CD4-positive, alpha-beta T cell treated with Interferon alpha-2 for 1 hour (primary cell): ENCODE results near the gene ASB10.

Experiments used
- DNase-seq, 2 donors: peaks; one replicate each; pipeline ENCODE4 v3.0.0-alpha.2; 2020 to 2022

The ASB10 gene

DNA sequence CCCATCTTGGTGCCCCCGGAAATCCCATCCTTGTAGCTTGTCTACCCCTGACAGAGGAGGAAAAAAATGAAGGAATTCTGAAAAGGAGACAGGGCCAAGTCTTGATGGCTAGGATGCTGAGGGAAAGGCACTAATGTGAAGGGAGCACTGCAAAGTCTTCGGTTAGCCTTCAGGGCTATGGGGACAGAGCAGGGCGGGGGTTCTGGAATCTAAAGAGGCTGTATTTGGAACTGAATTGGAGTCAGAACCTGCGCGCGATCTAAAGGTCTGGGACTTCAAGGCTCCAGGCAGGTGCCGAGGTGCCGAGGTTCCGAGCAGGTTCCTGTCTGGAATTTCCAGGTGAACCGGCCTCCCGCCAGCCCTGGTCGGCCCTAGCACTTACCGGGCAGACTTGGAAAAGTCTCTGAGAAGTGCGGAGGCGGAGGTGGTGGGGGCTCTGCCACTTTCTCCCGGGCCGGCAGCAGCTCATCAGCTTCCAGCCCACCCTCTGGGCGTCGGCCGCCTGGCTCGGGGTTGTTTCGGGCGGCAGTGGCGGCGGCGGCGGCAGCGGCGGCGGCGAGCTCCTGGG is 20.3 kb downstream of the ASB10 start:
- DNase-seq, result no peak

DNA sequence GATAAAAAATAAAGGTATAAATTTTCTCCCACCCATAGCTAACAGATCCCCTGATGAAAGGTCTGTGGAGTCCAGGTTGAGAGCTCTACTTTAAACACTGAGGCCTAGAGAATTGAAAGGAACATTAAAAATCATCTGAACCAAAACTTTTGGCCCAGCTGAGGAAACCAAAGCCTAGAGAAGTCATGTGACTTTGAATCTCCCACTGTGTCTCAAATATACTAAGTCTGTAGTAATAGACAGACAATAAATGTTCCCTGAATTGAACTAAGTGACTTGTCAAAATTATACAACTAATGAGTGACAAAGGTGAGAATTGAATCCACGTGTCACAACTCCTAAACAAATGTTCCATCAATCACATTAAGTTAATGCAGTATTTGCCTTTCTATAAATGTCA is 25.3 kb downstream of the ASB10 start:
- no peak for DNase-seq

DNA sequence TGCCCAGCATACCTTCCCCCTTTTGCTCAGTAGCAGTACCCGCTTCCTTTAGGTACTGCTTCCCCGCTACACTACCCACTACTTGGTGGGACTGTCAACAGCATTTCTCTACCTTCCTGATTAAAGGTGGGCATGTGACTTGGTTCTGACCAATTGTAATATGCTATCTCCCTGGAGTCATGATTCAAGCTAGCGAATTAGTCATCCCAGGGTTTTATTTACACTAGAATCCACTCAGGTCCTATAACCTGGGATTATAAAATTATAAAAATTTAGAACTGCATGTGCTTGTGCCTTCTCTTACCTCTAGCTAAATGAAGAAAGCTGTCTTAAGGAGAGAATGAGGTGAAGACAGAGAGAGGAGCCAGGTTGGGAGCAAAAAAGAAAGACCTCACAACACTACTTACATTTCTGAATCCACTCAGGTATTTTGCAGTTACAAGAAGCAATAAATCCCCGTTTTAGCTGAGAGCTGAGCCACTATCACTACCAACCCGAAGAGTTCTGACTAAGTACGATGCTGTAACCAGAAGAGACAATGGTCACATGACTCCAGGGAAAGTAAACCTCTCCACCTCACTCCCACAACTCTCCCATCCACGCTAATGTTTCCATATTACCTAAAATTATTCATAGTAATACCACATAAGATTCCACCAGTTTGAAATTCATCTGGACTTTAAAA is 29.3 kb downstream of the ASB10 start:
- DNase-seq, result no peak

DNA sequence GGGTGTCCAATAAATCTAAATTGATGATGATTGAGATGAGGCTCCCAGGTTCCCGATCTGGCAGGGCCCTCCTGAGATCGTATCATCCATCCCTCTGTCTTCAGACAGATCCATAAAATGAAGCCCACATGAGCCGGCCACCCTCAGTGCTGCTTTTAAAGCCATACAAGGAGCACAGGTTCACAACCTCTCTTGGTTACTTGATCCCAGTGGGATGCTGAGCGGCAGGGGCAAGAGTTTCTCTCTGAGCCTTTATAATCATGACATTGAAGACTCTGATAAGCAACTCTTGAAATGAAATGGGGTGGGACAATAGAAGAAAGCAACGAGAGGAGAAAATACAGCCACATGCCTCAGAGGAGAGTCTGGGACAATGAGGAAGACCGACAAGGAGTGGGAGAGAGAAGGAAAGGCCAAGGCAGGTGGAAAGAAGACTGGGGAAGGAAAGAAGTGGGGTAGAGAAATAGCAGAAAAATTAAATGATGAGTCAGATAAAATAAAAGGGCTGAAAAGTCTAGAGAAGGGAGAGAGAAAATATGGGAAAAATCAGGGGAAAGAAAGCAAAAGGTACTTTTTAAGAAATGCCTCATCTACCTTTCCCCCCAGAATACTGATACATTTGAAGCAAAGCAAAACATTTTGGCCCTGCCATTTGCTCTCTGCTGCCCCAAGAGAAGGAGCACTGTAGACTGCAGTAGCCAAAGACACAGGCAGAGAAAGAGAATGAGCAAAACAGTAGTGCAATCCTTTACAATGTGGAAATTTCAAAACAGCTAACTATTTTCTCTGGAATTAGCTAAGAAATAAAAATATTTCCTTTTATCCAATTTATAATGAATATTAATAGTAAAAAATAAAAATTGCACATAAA is 34.2 kb downstream of the ASB10 start:
- no peak for DNase-seq

DNA sequence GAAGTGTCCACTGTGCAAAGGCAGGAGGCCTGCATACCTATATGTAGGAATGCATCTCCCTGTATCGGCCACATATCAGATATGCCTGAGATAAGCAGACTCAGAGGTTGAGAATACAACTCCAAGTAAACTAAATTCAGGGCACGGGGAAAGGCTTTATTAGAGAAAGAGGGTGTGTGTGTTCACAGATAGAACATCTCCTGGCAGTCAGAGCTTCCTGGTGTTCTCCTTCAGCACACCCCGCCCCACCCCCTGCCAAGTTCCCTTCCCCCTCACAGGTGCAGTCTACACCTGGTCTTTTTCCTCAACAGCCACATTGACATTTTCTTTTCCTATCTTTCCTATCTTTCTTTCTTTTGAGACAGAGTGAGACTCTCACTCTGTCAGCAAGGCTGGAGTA is 36.7 kb downstream of the ASB10 start:
- no peak for DNase-seq

DNA sequence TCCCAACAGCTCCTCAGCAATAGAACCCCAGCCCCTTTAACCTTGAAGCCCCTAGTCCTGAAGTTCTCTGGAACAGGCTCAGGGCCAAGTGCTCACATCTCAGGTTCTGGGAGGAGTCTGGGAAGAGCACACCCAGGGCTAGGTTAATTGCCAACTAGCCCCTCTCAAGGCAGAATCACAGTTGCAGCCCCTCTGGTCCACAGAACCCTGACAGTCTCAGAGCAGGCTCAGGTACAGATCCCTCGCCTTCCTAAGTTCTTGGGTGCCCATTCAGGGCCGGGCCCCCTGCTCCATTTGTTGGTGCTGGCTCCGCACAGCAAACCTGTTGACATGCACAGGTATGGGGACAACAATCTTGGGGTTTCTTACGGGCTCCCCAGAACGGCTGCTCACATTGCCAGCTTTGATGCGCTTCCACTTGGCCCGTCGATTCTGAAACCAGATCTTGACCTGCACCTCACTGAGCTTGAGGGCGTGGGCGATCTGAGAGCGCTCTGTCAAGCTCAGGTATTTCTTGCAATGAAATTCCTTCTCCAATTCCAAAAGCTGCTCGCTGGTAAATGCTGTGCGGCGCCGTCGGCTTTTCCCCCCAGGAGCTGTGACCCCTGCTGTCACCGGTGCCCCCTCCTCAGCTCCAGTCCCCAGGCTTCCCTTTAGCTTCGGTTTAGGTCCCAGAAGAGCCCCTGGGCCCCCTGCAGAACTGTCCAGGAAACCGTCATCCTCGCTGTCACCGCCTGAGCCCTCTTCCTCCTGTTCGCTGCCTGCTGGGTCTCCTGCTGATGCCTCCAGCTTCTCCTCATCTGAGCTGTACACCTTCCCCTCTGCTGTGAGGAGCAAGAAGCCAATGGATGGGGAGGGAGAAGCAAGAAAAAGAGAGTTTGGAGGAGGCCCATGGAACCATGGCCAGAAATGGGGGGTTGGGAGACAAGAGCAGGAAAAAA is 38.5 kb downstream of the ASB10 start:
- no peak for DNase-seq

DNA sequence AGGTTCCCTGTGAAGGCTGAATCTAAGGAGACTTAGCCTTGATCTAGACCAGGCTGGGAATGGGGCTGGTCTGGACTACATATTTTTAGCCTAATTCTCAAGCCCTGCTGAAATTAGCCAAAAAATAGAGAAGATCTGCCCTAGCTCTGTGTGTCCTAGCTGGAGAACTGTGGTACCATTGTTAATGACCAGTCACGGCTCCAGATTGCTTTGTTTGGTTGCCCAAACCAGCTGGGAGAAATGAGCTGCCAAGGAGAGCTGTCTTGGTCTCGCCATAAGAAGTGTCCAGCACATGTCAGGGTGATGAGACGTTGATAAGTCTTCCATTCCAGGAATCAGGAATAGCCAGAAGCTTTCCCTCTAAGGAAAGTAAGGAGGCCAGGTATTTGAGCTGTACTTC is 40.3 kb downstream of the ASB10 start:
- DNase-seq, result no peak

DNA sequence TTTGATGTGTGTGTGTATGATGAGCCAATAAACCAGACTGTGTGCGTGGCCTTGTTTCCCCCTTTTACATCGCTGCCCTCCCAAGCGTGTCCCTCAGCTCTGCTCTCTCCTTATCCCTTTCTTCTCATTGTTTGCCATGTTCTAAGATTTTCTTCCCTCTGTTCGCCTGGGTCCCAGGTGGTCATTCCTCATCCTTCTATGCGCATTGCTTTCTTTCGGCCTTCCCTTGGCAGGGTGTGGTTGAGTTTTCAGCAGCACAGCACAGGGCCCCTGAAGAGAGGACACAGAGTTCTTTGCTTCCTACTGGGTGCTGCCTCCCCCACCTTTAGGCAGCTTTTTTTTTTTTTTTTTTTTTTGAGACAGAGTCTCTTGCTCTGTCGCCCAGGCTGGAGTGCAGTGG is 42.7 kb downstream of the ASB10 start:
- DNase-seq, result no peak

DNA sequence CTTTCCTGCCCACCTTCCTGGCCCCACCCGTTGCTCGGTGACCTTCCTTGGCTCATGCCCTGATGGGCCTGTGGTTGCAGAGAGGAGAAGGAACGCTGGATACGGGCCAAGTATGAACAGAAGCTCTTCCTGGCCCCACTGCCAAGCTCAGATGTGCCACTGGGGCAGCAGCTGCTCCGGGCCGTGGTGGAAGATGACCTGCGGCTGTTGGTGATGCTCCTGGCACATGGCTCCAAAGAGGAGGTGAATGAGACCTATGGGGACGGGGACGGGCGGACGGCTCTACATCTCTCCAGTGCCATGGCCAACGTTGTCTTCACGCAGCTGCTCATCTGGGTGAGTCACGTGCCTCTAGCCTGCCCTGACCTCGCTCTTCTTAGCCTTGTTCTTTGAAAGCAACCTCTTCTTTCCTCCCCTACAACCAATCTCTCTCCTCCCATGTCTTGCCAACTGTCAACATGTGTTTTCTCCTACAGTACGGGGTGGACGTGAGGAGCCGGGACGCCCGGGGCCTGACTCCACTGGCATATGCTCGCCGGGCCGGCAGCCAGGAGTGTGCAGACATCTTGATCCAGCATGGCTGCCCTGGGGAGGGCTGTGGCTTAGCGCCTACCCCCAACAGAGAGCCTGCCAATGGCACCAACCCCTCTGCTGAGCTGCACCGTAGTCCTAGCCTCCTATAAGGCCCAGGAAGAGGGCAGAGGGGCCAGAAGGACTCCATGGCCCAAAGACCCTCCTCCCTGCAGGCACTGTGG is 43.6 kb downstream of the ASB10 start:
- no peak for DNase-seq

DNA sequence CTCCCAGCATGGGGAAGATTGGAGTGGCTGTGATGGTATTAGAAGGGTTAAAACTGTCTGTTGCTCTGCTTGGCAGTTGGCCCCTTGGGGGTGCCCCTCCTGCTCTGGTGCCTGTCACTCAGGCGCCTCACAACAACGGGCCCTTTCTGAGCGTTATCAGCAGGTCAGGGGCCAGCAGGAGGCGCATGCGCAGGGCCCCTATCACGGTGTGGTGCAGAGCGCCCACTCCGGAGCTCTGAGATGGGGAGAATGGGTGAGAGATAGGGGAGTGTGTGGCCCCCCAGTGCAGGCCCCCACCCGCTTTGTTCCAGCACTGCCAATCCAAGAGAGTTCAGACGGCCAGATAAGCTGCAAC is 44.4 kb downstream of the ASB10 start:
- DNase-seq, result no peak

DNA sequence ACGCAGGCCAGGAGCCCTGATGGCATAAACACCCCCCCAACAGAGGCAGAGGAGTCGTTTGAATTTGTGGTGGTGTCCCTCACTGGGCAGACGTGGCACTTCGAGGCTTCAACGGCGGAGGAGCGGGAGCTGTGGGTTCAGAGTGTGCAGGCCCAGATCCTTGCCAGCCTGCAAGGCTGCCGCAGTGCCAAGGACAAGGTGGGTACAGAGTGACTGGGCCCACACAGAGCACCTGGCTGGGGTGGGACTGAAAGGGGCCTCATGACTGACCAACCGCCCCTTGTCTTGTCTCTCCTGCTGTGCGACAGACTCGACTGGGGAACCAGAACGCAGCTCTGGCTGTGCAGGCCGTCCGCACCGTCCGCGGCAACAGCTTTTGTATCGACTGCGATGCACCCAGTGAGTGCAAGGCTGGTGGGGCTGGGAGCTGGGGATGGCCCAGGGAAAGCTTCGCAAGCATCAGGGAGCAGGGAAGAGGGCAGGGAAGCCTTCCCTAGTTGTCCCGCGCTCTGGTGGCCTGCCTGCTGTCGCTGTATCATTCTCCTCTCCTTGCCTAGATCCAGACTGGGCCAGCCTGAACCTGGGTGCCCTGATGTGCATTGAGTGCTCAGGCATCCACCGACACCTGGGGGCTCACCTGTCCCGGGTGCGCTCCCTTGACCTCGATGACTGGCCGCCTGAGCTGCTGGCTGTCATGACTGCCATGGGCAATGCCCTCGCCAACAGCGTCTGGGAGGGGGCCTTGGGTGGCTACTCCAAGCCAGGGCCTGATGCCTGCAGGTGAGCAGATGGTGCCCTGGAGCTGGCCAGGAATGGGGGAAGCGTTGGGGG is 45.0 kb downstream of the ASB10 start:
- DNase-seq, result no peak

DNA sequence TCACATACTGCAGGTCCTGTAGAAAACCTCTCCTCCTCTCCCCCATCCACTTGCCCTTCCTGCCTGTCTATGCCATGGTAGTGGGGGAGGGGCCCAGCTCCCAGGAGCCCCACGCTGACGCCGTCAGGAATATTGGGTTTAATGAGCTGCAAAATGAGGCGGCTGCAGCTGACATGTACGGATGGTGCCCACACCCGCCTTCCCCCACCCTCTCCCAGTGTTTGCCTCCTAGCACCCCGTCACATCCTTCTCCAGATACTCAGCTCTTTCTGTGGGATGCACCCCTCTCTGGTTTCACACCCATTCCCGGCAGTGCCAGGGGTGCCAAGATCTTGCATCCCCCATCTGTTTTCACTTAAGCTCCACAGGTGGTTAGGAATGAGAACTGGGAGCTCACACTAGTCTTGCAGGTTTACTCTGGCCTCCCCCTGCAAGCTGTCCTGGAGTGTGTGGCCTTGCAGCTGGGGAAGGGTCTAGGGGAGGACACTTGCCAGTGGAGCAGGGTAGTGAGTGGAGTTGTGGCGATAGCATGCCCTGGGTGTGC is 45.7 kb downstream of the ASB10 start:
- no peak for DNase-seq

DNA sequence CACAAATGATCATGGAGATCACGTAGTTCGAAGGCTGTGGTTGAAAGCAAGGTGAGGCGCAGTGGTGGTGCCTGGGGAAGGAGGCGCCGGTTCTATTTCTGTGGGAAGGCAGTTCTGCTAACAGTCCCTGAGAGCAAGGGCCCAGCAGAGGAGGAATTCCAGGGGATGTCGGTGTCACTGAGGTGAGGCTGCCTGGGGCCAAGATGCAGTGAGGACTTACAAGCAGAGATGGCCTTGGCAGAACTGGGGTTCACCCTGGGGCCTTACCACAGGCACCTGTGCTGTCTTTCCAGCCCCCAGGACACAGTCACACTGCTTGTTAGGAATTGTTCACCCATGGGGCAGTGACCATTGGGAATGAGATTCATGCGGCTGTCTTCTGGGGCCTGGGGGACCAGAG is 46.2 kb downstream of the ASB10 start:
- no peak for DNase-seq

DNA sequence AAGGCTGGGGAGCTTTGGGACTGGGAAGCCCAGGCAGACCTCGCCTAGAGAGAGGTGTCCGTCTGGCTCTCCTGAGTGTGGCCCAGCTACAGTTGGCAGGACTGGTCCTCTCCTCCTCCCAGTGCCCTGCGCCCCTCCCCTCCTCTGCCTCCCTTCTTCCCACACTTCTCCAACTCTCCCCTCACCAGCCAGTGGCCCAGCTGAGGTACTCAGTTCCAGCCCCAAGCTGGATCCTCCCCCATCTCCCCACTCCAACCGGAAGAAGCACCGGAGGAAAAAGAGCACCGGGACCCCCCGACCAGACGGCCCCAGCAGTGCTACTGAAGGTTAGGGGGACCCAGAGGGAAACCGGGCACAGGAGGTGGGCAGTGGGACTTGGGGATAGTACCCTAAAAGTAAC is 47.3 kb downstream of the ASB10 start:
- DNase-seq, result no peak

DNA sequence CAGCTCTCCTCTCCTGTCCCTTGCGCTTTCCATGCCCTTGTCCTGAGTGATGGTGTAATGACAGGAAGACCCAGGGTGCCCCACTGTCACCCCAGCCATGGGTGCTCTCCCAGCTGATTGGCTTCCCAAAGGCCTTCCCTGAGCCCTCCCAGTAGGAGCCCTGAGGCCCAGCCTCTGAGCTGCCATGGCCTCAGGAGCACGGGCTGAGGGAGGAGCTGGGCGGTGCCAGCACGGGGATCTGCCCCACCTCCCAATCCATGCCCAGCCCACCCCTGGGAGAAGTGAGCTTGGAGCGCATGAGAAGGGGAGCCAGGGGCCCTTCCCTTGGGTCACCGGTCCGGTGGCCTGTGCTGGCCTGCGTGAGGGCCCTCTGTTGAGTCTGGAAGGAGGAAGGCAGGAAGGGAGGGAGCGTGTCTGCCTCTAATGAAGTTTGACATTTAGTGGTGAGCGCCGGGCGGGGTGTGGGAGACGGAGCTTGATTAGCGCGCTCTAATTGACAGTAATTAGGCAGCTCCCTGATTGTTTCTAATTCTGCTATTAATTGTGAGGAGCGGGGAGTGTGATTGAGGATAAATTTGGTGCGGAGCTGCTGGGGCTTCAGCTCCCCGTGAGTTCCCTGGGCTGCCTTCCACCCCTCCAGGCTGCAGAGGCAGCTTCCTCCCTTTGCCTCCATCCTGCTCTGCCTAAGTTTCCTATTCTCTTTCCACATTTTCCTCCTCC is 47.8 kb downstream of the ASB10 start:
- no peak for DNase-seq

DNA sequence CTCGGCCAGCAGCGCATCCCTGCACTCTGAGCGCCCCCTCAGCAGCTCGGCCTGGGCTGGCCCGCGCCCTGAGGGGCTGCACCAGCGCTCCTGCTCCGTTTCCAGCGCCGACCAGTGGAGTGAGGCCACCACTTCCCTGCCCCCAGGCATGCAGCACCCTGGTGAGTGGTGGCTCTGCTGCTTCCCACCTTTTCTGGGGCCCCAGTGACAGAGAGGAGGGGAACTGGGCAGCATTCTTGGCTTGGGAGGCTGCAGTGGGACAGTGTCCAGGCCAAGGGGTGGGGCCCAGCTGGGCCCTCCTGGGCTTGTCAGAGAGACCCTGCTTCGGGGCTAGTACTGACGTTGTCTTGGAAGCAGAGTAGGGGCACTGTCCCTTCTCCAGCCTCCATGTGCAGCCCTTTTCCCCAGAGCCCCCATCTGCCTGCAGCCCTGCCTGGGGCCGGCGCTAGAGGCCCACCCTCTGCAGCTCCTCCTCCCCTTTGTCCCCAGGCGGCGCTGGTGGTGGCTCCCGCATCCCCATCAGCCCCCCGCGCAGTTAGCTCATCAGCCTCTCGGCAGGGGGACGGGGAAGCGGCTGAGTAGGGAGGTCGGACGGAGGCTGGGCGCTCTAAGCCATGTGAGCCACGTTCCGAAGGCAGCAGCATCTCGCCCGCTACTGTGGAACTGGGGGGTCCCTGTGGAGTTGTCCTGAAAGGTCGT is 48.7 kb downstream of the ASB10 start:
- DNase-seq, result no peak

DNA sequence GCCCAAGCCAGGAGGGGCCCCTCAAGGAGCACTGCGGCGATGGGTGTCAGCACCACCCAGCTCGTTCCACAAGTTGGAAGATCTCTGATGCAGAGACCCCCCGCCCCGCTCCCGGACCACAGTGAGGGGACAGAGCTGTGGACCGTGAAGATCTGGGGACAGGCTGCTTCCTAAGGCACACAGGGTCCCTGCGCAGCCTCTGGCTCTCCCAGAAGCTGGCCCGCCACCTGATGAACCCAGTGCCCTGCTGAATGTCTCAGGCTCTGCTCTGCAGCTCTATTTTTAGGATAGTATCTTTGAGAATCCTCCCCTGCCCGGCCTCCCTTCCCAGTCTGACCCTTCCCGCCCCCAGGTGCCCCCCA is 49.3 kb downstream of the ASB10 start:
- DNase-seq, result no peak

DNA sequence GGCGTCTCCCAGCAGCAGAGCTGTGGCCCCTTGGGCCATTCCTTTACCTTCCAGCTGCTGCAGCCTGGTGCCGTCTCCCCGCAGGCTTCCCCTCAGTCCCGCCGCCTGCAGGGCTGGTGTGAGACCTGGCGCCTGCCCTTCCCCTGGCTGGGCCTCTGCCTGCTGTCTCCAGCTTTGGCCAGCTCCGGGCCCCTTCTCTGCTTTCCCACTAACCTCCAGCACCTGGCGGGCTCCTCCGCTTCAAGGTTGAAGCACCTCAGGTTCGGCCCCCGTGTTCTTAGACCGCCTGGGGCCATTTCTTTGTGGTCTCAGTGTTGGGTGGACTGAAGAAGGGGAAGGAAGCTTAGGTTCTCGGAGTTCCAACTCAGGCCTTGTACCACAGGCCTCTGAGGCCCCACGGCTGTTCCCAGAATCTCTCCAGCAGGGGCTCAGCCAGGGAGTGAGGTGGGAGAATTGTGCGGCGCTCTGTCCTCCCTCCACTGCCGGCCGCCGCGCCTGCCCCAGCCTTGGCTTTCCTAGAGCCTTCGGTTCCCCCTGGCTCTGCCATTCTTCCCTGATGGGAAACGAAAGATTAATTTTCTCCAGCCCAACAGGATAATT is 49.9 kb downstream of the ASB10 start:
- no peak for DNase-seq
